ENCODE measurements around the gene KIF26B.

KIF26B gene

DNA sequence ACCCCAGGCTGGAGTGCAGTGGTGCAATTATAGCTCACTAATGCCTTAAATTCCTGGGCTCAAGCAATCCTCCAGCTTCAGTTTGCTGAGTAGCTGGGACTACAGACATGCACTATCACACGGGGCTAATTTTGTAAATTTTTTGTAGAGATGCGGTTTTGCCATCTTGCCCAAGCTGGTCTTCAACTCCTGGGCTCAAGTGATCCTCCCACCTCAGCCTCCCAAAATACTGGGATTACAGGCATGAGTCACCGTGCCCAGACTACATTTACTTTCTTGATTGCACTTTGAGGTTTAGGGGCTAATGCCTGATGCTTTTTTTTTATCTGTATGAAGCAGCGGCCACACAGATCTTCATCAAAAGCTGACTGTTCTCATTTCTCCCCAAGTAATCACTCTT, 124.6 kb downstream of the KIF26B start:
- no peak for DNase-seq (ENCODE audit: low read depth in 2 of 2)

DNA sequence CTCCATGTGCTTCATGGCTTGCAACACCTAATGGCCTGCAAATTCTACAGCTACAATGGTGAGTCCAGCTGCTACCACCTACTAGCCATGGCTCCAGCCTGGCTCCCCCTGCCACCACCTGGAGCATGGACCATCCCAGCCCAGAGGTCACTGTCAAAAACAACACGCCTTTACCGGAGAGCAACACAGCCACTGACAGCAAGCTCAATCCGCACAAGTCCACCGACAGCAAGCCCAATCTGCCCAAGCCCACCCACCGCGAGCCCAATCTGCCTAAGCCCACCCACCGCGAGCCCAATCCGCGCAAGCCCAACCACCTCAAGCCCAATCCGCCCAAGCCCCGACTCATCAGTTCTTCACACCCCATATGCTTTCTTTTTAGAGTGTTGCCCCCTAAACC, 128.2 kb downstream of the KIF26B start:
- DNase-seq (ENCODE audit: low read depth in 2 of 2): no peak

GRCh38 chr1:245285168-245285567, 130.4 kb downstream of the KIF26B start:
- DNase-seq (ENCODE audit: low read depth in 2 of 2): no peak

DNA sequence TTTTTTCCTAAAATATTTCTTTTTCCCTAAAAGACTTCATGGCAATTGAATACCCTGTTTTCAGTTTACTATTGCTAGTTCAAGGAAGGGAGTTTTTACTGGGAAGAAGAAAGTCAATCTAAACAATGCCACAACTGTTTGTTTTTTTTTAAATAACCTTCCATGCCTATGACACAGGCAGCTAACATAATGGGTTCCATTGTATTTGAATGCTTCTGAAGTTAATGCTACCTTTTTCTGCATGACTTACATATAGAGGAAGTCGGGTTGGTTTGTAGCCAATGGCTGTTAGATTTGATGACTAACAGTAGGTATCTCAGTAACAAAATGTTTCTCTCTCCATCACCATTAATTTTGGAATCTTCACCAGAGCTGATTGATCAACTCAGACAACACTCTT, 134.0 kb downstream of the KIF26B start:
- no peak for DNase-seq (ENCODE audit: low read depth in 2 of 2)

GRCh38 chr1:245290836-245291235, 136.1 kb downstream of the KIF26B start:
- DNase-seq (ENCODE audit: low read depth in 2 of 2): no peak

- DNase-seq (ENCODE audit: low read depth in 2 of 2): no peak
Observed at GRCh38 chr1:245291351-245291750, 136.6 kb downstream of the KIF26B start.

DNA sequence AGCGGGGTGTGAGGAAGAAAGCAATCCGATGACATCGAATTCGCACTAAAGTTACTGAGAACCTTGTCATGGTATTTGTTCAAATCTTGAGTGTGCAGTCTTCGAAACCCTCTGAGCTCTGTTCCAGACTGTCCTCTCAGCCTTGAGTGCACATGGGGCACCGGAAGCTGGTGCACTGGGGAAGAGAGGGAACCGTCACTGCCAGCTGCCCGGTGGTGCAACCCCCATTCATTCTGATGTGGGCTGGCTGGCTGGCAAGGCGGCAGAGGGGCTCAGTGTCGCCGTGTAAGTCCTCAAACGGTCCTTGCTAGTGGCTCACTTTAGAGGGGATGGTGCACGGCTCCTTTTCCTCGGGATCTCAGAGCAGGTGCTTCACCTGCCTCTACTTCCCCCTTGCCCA, 137.4 kb downstream of the KIF26B start:
- no peak for DNase-seq (ENCODE audit: low read depth in 2 of 2)

DNA sequence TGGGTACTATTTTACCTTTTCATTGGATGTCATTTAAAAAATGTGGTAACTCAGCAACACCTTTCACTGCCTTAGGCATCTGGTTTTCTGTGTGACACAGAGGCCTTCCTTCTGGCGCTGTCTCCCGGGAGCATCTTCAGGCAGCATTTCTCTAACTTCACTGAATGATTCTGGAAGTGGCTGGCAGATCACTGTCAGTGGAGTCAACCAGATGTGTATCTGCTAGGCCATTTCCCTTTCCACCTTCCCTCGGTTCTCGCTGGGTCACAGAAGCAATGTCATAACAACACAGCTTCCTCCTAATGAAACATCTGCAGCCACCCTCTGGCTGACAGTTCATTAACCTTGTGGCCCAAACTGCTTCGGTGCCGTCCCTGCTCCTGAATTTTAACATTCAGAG, 137.8 kb downstream of the KIF26B start:
- no peak for DNase-seq (ENCODE audit: low read depth in 2 of 2)

- no peak for DNase-seq (ENCODE audit: low read depth in 2 of 2)
Observed at GRCh38 chr1:245294020-245294419, 139.2 kb downstream of the KIF26B start.

DNA sequence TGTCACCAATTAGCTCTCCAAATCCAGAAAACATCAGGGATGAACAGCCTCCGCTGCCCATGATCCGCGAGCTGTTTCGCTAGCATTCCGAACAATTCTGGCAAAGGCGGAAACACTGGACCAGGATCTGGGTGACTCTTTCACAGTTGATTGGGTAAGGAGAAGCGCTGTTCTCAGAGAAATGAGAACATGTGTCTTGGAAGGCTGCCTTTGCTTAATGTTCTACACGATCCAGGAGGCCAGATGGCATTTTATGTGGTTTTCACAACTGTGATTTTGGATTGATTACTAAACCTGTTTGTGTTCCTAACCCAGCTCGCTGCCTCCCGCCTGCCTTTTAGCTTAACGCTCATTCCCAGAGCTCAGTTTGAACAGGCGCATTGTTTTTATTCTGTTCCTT, 144.0 kb downstream of the KIF26B start:
- DNase-seq (ENCODE audit: low read depth in 2 of 2): no peak

DNA sequence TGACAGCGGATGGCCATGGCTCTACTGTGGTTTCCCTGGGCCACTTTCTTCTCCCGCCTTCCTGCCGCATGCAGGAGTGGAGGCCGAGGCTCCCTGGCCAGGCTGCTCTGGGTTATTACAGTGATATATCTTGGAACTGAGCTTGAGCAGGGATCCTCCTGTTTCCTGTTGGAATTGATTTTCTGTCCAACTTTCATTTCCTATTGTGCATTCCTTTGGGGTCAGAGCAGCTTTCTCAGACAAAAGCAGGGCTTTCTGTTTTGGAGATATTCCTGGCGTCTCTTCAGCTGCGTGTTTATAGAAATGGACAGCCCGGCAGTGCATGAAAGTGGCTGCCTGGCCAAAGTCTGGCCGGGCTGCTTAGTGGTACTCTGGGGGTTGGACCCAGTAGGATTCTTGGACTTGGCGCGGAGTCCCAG, 146.4 kb downstream of the KIF26B start:
- no peak for DNase-seq (ENCODE audit: low read depth in 2 of 2)

GRCh38 chr1:245301921-245302320, 147.1 kb downstream of the KIF26B start:
- DNase-seq (ENCODE audit: low read depth in 2 of 2): no peak

DNA sequence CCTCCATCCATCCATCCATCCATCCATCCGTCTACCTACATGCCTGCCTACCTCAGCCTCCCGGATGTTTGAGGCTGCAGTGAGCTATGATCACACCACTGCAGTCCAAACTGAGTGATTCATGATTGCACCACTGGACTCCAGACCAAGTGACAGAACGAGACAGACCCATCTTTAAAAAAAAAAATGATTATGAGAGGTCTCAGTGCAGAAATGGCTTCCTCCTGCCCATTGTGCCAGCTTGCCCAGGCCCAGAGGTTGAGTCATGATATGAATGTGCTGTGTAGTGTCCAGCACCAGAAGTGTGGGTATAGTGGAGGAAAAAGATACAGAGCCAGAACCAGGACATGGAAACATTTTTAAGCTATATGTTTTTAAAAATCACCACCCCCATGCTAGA, 149.9 kb downstream of the KIF26B start:
- DNase-seq (ENCODE audit: low read depth in 2 of 2): no peak

DNA sequence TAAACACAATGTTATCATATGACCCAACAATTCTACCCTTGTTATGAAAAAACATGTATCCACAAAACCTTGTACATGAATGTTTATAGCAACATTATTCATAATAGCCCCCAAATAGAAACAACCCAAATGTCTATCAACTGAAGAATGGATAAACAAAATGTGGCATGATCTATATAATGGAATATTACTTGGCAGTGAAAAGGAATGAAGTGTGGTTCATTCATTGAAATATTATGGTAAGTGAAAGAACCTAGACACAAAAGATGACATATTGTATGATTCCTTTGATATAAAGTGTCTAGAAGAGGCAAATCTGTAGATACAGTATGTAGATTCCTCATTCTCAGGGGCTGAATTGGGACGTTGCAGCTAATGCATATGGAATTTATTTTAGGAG, 151.2 kb downstream of the KIF26B start:
- no peak for DNase-seq (ENCODE audit: low read depth in 2 of 2)

DNA sequence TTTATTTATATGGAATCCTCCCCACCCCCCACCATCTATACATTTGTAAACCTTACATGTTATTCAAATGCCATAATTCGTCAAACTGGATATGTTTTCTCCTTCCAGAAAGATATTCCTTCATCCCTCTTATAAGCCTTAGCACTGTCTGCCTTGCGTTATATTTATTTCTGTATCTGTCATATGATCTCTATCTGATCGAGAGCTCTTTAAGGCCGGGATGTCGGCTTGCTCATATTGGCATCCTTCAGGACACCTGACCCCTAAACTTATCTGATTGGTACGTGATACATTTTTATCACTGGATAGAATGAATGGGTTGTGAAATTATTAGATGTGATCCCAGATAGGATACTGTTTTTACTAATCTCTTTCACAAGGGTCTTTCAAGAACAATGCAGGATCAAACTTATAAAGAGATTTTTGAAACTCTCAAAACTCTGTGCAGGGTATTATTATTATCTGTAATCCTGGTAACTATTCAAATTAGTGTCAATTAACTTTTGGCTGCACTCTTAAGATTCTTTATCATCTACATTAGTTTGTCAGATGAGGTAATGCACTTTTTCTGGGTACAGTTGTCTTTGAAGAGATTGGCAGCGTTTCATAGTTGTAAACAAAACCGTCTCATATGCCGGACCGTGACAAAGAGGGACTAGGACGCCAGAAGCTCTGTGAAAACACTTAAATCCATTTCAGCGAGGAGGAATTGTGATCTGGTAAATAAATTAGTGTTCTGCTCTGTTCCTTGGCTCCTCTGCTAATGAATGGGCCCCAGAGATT, 152.0 kb downstream of the KIF26B start:
- DNase-seq (ENCODE audit: low read depth in 2 of 2): no peak

DNA sequence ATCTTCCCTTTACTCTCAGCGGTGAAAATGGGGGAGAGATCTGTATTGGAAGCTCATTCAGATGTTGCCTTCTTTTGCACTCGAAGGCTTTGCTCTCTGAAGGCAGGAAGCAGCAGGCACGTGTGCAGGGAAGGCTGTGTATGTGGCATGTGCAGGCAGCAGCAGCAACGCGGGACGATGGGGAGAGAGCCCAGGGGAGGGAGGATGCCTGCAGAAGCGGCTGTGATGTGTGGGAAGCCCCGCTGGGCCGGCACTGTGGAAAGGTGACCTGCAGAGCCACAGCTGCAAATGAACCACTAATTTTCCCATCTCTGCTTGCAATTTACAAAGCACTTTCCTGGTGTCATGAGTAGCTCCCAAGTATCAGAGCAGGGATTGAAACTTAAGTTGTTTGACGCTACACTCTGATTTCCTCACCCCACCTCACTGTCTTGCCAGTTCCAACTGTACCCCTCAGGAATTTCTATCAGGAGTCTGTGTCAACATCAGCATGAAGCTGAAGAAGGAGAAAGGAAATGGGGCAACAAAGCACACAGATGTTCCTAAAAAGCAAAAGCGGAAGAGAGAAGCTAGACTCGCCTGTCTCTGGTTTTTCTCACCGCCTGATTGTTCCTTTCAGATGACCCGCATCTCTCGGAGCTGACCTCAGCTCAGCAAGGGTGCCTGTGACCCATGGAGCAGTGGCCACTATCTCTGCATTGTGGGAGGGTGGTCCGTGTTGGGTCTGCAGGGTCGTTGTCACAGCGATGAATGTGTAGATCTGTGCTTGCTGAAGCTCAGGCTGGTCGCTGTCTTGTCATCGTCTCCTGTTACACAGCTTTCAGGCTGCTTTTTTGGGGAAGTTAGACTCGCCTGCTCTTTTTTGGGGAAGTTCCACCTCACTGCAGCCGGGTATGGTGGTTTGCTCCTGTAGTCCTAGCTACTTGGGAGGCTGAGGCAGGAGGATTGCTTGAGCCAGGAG, 156.1 kb downstream of the KIF26B start:
- DNase-seq (ENCODE audit: low read depth in 2 of 2): no peak

DNA sequence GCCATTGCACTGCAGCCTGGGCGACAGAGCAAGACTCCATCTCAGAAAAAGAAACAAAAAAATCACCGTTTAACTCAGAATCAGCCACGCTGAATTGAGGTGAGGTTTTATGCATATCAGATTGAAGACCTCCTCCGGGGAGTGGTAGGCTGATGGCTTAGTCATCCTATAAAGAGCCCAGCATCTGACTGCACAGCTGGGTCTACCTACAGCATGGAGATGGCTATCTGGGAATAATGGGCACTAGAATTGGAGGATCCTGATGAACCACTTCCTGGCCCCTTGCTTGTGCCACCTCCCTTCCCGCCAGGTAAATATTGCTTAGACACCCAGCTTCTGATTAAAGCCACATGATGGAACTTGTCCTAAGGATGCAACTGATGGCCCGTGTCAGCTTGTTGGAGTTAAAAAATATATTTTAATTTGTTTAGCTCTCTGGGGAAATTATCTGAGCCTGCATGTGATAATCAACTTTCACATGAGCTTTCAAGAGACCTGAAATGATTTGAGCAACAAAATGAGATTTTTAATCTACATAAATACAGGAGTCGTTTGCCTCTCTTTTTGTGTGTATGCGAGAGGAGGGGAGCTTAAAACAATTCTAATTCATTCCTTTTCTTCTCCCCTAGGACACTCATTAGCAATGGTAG, 157.2 kb downstream of the KIF26B start:
- DNase-seq (ENCODE audit: low read depth in 2 of 2): no peak

- no peak for DNase-seq (ENCODE audit: low read depth in 2 of 2)
Observed at GRCh38 chr1:245313576-245313975, 158.8 kb downstream of the KIF26B start.

GRCh38 chr1:245316784-245317183, 162.0 kb downstream of the KIF26B start:
- no peak for DNase-seq (ENCODE audit: low read depth in 2 of 2)

- DNase-seq (ENCODE audit: low read depth in 2 of 2): no peak
Observed at GRCh38 chr1:245317217-245317616, 162.4 kb downstream of the KIF26B start.

GRCh38 chr1:245319094-245319493, 164.3 kb downstream of the KIF26B start:
- DNase-seq (ENCODE audit: low read depth in 2 of 2): no peak

- DNase-seq (ENCODE audit: low read depth in 2 of 2): no peak
Observed at GRCh38 chr1:245322673-245323072, 167.9 kb downstream of the KIF26B start.

Measured in stimulated activated CD4-positive, alpha-beta T cell treated with anti-CD3 and anti-CD28 coated beads, Interleukin-1b, Interleukin-23, amount 100 ng/mL, for 4 hours (primary cell).